Measurements from ENCODE around the gene PTPN14.

- peak; percentile 74 for TF ChIP-seq ZNF384 (IDR thresholded peaks at IDR 0.05)
- no peak for TF ChIP-seq NFRKB (IDR thresholded peaks at IDR 0.05)
- TF ChIP-seq BHLHE40 (IDR thresholded peaks at IDR 0.05; ENCODE audit: borderline replicate concordance): no peak
These were observed 30.7 kb downstream of the PTPN14 start for GRCh38 chr1:214520544-214521165.
